Activated CD4-positive, alpha-beta T cell treated with anti-CD3 and anti-CD28 coated beads, Interleukin-2, amount 50 U/mL, for 24 hours (primary cell): Measurements from ENCODE around the gene TWSG1.
A peak's percentile ranks its signal among the peaks of the same experiment; 100 is the strongest.
"Not testable (repeated sequence)": the region's sequence is repeated elsewhere in the genome, so short reads cannot be mapped to it uniquely, and the experiment has no call there.

ENCODE experiments used
- DNase-seq, 2 donors: peaks; one replicate each; pipeline ENCODE4 v3.0.0-alpha.2; 2020; ENCODE audit warnings: low read depth in 1 of 2, low spot score in 1 of 2

Gene TWSG1

GRCh38 chr18:9334973-9335696 lies 562 bp downstream of the TWSG1 start:
- peak; percentile 3 to 8 for DNase-seq

DNA sequence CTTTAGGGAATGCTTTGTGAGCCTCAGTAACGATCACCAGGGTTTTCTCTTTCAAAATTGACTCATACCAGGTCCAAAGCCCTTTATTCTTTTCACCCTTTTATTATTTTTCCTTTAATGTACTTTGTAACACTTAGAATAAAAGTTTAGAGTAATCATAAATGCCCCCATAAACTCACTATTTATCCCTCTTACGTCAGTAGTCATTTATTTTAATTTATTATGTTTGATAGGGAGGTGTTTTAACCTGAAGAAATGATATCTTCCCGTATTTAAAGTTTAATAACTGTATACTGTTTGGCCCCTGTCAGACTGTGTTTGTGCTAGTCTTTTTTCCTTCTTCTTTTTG lies 1.1 kb downstream of the TWSG1 start:
- no peak for DNase-seq

GRCh38 chr18:9336827-9337226 lies 2.3 kb downstream of the TWSG1 start:
- no peak for DNase-seq

DNA sequence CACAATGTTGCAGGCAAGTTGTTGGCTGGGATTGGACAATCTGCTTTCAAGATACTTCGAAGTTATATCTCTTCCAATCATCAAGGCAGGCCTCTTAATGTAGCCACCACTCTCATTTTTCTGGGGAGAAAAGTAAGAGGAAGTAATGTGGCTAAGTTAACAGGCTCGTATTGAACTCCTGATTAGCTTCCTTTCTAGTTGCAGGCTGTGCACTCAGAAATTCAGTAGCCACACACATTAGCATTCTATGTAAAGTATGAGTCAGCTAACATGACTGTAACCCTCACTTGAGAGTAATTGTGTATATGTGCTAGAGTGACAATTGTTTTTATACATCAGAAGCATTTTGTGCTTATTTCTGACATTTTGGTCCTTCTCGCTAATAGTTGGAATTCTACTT lies 3.3 kb downstream of the TWSG1 start:
- DNase-seq = no peak

DNA sequence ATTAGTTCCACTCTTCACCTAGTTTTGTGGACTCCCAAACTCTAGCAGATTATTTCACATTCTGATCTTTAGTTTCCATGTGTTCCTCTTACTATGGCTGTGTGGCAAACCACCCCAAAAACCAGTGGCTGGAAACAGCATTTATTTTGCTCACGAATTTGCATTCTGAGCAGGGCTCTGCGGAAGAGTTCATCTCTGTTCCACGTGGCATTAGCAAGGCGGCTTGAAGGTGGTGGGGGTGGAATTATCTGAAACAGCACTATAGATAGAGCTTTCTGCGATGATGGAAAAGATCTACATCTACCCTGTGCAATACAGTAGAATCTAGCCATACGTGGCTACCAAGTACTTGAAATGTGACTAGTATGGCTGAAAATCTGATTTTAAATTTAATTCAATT lies 5.9 kb downstream of the TWSG1 start:
- no peak for DNase-seq

DNA sequence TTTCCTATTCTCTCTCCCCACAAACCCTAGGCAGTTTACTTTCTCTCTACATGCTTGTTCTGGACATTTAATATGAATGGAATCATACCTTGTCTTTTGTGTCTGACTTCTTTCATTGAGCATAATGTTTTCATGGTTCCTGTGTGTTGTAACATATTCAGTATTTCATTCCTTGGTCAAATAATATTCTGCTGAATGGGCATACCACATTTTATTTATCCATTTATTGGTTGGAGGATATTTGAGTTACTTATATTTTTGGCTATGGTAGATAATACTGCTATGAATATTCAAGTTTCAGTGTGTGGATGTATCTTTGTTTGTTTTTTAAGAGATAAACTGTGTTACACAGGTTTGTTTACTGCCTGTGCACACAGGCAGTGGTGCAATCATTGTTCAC lies 9.0 kb downstream of the TWSG1 start:
- DNase-seq = no peak

DNA sequence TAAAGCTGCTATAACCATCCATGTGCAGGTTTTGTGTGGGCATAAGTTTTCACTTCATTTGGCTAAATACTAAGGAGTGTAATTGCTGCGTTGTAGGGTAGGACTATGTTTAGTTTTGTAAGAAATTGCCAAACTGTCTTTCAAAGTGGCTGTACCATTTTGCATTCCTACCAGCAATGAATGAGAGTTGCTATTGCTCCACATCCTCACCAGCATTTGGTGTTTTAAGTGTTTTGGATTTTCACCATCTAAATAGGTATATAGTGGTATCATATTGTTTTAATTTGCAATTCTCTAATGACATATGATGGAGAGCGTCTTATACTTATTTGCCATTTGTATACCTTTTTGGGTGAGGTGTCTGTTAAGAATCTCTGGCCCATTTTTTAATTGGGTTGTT lies 12.2 kb downstream of the TWSG1 start:
- no peak for DNase-seq

DNA sequence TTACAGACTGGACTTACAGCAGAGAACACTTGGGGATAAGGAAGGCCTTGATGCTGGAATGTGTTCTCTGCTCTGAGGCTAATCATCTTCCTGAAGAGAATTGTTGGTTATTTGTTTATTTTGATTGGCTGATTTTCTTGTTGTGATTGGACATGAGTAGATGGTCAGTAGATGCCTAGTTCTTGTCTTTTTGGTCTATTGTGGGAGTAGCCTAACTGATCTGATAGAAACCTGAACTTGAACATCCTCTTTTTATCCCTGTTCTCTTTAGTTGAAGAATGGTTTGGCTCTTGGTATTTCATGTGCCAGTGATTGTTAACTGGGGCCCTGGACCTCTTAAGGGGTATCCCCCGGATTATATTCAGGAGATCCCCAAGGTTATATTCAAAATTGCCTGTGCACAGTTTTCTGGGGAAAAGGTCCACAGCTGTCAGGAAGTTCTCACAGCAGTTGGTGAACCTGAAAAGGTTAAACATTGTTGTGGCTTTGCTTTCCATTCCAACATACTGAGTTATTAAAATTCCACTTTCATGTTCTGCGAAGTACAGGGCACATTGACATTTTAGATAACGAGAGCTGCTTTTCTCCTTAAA lies 13.6 kb downstream of the TWSG1 start:
- DNase-seq = no peak

DNA sequence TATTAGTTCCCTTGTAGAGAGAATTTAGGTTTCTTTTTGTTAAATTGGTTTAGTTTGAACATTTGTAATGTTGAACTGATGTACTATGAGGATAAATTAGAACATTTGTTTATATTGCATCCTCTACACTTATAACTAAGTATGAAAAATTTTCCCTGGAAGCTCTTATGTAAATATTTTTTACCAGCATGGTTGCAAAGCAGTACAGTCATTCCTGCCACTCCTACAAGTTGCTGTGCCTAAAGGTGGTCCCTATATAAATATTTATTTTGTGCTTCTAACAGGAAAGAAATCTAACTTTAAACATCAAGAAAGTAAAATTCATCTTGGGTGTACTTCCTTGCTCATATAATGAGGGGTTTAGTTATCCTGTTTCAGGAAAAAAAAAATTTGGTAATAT lies 14.2 kb downstream of the TWSG1 start:
- DNase-seq = no peak

- no peak for DNase-seq
Observed at GRCh38 chr18:9353596-9353995, 19.0 kb downstream of the TWSG1 start.

DNA sequence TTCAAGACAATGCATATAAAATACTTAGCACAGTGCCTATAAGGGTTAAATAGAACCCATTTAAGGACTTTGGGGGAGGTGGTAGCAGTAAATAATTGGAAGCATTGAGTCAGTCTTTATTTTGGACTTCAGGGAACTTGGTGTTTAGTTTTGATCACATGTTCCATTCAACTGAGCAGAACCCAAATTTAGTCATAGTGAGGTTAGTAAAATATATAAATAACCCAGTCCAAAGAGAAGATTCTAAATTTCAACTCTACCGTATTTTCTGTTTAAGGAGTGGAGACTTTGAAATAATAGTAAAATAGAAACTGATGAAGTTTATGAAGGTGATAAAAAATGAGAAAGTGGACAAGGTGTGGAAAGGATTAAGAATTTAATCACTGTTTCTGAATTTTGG lies 19.7 kb downstream of the TWSG1 start:
- DNase-seq = no peak

DNA sequence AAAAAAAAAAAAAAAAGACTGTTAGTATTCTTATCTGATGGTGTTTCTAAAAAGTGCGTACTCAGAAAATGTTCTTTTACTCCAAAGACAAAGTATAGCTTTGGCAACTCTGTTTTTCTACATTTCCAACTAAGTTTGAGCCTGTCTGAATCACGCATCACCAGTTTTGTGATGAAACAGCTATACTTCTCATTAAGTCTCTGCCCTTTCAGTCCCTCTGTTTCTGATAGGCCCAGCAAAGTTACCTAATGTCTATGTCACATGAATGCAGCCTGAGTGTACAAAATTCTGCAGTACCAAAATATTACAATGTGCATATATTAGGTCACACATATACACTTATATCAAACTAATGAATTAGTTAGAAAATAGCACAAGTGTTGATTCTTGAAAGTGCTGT lies 22.4 kb downstream of the TWSG1 start:
- no peak for DNase-seq

DNA sequence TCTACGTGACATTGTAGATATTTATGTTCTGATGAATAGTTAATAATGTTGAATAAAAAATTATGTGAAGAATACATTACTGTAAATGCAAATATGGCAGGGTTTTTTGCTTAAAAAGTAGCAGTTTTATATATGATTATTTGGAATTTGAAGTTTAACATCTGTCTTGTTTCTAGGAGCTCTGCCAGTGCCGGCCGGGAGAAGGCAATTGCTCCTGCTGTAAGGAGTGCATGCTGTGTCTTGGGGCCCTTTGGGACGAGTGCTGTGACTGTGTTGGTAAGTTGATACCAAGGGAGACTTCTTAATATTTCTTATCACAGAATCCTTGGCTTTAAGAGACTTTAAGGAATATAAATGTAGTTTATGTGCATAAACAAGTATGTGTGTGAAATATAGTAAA lies 25.2 kb downstream of the TWSG1 start:
- DNase-seq = no peak

GRCh38 chr18:9361191-9361590 lies 26.6 kb downstream of the TWSG1 start:
- DNase-seq = no peak

DNA sequence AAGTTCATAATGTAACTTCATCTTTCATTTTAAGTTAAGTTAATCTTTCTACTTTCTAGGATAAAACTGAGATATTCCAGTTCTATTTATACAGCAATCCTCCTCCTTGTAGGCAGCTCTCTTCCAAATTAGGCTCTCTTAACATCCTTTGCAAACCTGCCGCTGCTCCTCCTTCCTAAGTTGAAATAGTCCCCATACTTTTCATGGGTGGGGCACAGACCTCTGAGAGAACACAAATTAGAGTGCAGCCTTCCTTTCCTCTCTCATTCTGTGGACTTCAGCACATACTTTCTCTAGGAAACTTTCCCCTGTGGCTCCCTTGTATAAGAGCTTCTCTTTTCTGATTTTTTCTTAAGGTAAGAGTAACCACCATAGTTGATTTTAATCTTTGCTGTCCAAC lies 28.3 kb downstream of the TWSG1 start:
- no peak for DNase-seq

- DNase-seq = no peak
Observed at GRCh38 chr18:9364242-9364641, 29.7 kb downstream of the TWSG1 start.

- no peak for DNase-seq
Observed at GRCh38 chr18:9365406-9365805, 30.8 kb downstream of the TWSG1 start.

DNA sequence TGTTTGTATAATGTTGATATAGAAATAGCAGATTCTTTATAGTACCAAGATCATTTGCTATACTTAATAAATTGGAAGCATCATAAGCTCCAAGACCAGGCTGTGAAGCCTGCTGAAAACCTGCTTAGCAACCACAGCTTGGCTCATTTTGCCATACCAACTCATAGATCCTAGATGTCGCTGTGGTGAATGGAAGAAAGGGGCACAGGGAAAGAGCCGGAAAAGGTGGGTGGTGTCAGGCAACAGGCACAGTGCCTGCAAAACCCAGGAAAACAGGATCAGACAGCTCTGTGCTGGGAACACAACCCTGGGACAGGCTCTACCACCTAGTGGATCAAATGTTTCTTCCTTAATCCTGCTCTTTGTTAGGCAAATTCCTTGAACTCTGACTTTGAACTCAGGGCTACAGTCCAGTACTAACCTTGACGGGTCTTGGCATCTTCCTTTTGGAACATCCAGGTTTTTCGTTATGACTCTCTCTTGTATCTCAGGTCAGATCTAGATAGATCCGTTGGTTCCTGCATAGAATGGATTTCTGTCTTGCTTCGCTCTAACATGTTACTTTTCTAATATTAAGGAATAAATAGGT lies 31.6 kb downstream of the TWSG1 start:
- no peak for DNase-seq

DNA sequence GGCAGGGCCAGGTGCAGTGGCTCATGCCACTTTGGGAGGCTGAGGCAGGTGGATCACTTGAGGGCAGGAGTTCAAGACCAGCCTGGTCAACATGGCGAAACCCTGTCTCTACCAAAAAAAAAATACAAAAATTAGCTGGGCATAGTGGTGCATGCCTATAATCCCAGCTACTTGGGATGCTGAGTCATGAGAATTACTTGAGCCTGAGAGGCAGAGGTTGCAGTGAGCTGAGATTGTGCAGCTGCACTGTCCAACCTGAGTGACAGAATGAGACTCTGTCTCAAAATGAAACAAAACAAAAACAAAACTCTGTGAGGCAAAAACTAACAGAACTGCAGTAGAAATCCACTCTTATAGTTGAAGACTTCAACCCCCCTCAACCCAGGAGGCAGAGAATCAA lies 38.7 kb downstream of the TWSG1 start:
- not testable (repeated sequence) for DNase-seq

GRCh38 chr18:9379118-9379517 lies 44.5 kb downstream of the TWSG1 start:
- no peak for DNase-seq

- DNase-seq = no peak
Observed at GRCh38 chr18:9380101-9380500, 45.5 kb downstream of the TWSG1 start.

DNA sequence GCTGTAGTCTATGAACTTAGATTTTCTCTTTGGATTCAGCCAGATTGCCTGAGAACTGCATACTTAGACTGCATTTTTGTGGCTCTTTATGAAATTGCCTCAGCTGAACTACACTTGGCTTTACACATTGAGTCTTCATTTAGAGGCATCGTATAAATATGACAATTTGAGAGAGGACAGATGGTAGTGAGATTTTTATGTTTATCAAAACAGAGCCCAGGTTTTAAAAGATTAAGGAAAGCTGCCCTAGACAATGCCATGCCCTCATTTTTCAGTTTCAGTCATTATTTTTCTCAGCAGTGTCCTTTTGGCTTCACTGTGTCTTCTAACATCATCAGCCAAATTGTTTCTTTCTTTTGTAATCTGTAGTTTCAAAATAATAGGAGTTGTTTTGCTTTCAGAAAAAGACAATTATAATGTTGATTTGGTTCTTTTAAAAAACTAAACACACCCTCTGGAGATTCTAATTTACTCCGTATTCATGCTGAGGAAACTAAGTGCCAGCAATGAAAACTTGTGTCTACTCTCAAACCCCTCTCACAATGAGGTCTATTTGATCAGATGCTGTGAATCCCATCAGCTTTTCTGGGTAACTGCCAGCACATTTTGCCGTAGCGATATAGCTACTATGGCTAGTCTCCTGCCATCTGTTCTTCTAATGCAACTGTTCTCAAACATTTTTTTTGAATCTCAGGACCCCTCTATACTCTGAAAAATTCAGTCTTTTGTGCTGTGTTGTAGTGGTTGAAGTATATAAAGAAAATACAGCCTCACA lies 46.2 kb downstream of the TWSG1 start:
- DNase-seq = no peak
